Mesenteric fat pad (tissue), 1 donor: ENCODE results near the gene RHBDF2. TPM values are rescaled to one million over a fixed set of nuclear protein-coding genes. Genes with fewer than 3 reads are reported as not detected.

ENCODE experiments used
- DNase-seq: peaks from one replicate; pipeline ENCODE4 v3.0.0-alpha.2; 2020; ENCODE audit warnings: low spot score
- total RNA-seq: library from RNA; stranded (reverse); fragmentation: NEBNext Ultra II Directional; extraction: Animal tissue kit (Norgen Biotek cat#: 25700); gene quantifications from one replicate; pipeline ENCODE4 v1.2.1, GENCODE V29; 2021
- donor health status: DM: yes; HTN: yes; CAD: no.

RHBDF2 gene
- total RNA-seq, 1 donor from 2014 or later, result 52.7 TPM

DNA sequence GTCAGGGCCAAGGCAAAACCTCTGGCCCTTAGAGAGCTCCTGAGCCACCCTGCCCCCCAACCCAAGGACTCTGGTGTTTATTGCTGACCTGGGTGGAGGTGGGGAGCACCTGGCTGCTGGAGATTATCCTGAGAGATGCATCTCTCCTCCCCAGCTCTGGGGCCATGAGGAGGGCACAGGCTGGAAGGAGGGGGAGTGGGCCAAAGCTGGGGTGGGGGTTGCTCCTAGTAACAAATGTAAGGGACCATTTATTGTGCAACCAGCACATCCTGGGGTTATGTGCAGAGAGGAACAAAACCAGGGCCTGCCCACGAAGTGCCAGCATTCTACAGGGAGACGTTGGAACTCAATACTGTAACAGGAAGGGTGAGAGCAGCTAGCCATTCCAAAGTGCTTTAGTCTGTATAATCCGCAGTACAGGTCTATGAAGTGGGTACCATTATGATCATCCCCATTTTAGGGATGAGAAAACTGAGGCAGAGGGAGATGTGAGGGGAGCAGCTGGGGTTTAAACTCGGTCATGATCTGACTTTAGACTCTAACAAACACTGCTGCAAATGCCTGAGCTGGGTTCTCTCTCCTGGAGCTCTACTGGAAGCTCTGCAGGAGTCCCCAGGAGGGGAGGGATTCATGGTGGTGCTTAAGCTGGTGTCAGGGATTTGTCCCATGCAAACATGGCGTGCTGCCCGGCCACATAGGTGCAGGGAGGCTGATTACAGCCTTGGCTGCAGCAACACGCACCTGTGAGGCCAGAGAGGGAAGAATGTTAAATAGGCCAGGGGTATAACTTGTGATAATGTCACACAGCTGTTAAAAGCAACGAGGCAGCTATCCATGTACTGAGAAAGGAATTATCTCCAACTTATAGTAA, 1.4 kb upstream of the RHBDF2 start:
- DNase-seq, result no peak

DNA sequence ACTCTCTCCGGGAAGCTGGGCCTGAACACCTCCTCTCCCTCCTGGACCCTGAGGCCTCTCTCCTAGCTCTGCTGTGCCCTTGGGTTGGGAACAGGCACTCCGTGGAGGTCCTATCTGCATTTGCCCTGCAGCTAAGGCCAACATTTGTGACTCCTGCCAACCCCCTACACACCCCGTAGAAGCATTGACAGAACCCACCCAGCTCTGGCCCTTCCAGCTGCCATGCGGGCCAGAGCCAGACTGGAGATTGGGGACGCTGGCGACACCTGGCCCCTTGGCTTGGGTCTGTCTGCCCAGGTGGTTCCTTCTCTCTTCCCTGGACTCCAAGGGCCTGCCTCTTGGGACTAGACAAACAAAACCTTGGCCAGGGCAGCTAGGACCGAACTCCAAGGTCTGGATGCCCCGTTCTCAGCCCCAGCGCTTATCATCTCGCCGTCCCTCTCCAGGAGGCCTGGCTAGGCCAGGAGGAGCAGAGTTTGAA, 644 bp upstream of the RHBDF2 start:
- DNase-seq, result no peak

DNA sequence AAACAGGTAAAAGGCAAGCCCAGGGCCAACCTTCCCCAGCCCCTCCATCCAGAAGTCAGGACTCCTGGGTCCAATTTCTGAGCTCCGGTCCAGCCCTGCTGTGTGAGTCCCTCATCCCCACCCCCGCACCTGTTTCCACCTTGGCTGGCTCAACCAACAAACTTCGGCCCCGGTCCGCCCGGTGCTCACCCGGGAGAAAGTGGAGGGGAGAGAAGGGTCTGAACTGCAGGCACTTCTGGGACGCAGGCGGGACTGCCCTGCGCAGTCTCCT, 541 bp downstream of the RHBDF2 start:
- no peak for DNase-seq

DNA sequence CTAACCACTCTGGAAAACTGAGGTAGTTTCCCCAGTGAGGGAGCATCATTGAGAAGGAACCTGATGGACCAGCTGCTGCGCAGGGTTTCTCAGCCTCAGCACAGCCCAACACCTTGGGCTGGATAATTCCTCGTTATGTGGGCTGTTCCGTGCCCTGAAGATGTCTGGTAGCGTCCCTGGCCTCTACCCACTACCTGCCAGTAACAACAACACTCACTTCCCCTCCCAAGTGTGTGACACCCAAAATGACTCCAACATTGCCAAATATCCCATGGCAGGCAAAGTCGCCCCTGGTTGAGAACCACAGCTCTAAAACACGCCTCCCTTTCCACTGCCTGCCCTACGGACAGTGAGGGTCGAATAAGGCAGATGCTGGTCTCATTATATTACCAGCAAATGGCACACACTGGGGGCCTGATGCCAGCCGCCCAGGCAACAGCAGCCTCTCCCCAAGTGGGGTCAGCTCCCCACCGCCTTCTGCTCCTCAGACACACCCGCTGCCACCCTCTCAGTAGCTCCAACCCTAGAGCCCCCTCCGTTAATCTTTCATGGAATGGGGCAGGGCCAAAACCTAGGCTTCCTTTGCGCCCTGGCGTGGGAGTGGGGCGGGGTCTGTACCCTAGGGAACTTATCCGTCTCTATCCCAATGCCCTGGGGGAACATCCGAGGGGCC, 1.0 kb downstream of the RHBDF2 start:
- no peak for DNase-seq

DNA sequence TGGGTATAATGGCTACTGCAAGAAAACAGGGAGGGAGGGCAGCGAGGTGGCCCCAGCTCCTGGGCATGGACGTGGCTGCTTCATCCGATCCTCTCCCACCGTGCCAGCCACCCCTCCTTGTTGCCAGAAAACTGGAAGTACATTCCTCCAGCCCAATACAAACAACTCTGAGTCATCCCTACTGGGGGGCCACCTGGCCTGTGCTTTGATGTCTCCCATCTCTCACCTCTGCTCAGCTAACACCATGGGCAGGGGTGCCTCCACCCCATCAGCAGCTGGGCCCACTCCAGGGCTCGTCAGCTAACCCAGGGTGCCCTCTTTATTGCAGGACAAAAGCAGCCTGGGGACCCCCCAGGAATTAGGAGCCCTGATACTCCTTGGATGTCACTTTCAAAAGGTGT, 2.0 kb downstream of the RHBDF2 start:
- no peak for DNase-seq

DNA sequence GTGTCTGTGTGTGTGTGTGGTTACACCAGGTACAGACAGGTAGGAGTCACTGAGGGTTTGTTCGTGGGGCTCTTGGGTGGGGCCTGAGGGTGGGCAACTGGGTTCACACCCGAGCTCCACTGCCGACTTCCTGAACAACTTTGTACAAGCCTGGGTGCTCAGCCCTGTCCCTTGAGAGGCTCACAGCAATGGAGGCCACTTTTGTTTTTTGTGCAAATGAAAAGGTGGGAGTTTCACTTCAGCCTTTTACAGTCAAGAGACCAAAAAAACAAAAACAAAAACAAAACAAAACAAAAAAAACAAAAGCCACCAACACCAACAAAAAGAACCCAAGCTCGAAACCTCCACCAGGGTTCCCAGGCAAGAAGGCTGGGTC, 2.4 kb downstream of the RHBDF2 start:
- no peak for DNase-seq

DNA sequence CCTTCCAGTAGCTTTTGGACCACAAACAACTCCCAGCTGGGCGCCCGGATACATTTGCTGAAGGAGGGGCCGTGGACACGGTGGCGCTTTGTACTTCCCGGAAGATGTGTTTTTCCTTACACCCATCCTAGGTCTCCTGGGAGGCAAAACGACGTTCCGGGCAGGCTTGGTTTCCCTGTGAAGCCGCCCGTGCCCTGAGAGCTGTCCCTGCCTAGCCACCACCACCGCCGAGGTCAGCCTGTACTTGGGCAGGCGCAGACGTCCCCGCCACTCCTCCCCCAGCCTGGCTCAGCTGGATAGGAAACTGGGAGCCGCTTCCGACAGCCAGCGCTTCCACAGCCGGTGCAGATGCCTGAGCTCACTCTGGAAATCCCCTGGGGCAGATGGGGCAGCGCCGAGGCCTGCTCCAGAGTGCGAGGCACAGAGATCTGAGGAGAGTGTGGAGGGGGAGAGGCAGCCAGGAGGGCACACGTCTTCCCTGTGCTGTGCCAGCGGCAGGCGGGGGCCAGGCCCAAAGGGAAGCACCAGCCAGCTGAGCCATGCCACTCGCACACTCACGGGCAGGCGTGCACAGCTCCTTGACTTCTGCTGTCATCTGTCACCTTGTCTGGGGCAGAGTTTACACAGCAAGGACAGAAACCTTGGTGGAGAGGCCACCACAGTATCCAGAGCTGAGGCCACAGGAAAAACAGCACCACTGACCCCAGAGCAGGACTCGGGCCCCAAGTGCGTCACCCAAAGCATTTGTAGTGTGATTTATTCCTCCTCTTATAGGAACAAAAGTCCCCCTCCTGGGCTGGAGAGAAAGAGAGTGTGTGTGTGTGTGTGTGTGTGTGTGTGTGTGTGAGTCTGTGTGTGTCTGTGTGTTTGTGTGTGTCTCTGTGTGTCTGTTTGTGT, 3.0 kb downstream of the RHBDF2 start:
- no peak for DNase-seq

DNA sequence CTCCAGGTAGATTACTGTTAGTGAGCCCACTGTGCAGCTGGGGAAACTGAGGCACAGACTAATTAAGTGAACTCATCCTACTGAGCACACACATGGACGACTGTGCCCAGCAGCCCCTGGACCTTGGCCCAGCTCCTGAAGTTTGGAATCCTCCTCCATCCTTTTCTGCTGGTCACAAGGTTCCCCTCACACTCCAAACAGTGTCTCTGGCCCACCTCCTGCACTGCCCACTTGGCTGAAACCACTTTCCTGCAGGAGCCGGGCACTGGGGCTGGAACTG, 3.6 kb downstream of the RHBDF2 start:
- DNase-seq, result no peak

DNA sequence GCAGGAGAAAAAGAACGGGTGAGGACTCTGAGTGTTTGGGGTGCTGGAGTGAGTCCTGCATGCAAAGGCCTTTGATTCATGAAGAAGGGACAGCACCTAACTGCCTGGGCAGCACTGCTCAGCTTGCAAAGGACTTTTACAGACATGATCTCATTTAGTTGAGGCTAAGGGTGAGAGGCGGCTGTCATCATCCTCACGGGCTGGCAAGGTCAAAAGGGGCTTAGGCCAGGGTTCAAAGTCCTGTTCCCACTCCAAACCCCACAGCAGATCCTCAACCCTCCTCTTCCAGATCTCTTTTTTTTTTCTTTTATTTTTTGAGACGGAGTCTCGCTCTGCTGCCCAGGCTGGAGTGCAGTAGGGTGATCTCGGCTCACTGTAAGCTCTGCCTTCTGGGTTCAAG, 4.8 kb downstream of the RHBDF2 start:
- DNase-seq, result no peak

DNA sequence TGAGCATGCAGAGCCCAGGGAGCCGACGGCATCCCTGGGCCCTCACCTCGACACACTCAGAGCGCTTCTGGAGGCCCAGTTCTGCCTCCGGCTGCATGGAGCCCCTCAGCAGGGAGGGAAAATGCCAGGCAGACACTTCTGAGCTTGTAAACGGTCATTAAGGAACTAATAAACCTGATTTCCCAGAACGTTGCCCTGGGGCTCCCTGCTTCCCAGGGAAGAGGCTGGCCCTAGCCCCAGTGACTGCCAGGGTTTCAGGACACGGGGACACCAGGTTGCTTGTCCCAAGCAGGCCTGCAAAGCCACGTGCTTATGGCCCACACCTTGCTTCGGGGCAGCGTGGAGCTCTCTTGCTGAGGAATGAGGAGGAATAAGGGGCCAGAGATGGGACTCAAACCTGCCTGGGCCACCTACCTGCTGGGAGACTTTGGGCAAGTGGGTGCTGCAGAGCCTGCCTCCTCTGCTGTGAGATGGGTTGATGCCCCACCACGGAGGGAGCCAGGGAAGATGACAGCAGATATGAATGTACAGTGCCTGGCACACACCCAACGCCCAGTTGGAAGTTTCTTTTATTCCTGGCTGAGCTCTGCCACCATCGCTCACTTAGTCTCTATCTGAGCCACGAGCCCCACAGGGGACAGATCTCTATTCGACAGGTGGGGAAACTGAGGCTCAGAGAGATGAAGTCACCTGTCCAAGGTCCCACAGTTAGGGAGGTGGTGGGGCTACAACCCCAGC, 5.4 kb downstream of the RHBDF2 start:
- DNase-seq, result no peak

DNA sequence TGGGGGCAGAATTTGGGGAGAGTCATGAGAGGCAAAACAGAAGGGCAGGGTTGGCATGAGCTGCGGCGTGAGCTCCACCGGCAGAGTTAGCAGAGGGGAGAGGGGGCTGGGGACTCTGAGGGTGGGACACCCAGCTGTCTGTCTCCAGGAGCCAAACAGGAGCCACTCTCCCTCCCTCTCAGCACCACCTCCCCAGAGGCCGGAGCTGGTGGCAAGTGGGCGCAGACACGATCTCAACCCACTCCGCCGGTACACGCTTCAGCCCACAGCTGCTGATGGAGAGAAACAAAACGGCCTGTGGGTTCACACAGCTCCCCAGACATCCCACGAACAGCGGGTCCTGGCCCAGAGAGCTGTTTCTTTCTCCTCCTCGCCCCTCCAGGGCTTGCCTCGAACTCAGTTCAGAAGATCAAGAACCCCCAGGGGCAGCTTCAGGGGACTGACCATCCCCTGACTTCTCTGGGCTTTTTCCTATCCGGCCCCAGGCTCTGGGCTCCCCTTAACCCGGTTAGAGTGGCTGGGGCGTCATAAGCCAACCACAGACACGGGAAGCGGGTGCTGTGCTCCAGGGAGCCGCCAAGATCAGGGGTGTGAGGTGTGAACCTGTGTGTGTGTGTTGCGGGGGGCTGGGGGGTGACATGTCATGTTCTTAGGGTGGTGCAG, 7.6 kb downstream of the RHBDF2 start:
- DNase-seq, result no peak

DNA sequence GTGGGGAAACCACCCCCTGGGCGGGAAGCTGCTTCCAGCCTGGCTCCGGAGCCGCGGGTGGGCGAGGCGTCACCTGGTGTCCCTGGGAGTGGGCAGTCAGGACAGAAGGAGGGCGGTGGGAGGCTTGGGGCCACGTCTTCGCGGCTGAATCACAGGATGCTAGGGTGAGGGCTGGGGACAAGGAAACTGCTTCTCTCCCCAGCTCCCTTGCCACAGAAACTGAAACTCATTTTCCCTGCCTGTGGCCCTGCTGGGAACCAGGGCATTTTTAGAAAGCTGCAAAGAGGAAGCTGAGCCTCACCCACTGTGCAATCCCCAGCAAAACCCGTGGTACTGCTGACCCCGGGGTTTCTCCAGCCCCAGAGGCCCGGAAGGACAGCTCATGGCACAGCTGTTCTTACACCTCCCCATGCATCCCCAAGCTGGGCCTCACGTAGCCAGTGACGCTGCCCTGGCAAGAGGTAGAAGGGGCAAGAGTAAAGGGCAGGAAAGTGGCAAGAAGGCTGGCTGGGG, 8.2 kb downstream of the RHBDF2 start:
- DNase-seq, result no peak

DNA sequence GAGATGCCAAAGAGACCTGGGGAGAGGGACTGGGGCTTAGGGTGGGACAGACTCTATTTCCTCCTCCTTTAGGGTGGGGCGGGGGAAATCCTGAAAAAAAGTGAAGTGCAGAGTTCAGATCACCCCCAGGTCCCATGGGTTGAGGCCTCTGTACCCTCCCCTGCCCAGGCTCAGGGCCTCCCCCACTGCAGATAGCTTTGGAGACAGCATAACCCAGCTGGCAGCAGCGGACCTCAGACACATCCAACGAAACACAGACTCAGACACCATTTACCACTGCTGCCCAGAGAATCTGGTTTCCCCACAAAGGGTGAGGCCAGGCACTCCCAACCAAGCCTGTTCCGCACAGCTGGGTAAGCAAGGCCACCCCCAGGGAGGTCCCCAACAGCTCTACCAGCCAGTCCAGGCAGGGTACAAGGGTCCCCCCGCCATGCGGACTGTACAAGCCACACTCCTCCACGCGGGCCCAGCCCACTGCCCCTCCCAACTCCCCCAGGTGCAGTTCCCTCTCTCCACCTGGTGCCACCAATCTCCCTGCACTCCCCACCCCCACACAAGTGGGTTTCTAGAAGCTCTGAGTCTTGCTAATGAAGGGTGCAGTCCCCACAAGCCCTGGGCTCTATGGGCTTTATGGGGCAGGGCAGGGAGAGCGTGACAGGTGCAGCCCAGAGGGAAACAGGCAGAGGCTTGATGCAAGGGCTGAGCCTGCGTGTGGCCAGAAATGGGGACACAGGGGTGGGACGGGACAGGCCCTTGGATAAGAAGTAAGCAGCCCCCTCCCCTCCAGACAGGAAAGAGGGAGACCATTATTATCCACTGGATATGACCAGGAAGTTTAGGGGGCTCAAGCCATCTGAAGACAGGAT, 8.9 kb downstream of the RHBDF2 start:
- no peak for DNase-seq

DNA sequence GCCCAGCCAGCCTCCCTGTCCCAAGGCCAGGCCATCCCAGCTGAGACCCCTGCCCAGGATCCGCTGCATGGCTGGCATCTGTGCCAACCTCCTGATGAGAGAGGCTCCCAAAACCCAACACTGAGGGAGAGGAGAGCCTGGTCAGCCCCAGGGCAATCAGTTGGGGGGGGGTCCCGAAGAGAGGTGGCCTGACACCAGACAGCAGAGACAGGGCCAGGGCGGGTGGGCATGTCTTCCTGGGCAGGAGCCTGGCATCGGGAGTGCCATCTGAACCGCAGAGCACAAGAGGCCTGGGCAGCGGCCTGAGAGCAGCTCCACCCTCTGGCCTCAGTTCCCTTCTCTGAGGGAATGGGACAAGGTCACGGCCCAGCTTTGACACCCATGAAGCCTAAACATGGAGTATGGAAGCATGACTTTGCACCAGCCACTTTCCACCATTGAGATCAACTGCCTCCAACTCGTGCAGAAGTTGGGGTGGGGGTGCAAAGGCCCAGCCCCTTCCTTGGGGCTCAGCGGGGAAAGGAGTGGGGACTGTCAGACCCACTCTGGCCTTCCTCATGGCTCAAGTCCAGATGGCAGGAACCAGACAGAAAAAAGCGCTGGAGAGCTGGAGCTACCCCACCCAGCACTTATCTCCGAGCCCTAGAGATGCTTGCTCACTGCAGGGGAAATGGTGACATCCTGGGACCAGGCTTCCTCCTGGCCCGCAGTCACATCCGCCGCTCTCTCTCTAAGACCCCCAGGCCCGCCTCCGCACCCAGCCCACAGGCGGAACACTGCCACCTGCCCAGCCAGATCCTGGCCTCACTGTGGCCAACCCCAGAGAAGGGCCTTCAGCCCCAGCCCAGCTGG, 9.7 kb downstream of the RHBDF2 start:
- DNase-seq, result no peak

DNA sequence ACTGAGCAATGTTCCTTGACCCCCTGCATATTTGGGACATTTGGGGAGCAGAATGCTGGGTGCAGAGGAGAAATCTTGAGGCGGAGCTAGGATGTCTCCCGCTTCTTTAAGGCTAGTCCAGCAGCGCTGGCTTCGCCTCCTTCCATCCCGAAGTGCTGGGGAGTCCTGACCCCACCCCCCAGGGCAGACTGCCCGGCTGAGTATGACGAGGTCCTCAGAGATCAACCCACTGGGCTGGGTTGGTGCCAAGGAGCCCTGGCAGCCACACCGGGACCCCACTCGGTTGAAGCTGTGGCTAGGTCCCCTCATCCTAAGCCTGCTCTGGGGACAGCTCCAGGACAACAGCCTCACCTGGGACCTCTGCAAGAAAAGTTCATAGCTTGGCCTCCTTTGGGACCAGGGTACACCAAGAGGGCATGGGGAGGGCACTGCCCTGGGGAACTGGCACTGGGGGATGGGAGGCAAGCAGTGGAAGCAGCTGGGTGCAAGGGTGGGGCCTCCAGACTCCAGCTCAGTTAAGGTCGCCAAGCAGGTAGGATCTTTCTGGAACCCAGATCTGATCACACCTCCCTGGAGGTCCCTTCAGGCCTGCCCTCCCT, 11.0 kb downstream of the RHBDF2 start:
- no peak for DNase-seq

DNA sequence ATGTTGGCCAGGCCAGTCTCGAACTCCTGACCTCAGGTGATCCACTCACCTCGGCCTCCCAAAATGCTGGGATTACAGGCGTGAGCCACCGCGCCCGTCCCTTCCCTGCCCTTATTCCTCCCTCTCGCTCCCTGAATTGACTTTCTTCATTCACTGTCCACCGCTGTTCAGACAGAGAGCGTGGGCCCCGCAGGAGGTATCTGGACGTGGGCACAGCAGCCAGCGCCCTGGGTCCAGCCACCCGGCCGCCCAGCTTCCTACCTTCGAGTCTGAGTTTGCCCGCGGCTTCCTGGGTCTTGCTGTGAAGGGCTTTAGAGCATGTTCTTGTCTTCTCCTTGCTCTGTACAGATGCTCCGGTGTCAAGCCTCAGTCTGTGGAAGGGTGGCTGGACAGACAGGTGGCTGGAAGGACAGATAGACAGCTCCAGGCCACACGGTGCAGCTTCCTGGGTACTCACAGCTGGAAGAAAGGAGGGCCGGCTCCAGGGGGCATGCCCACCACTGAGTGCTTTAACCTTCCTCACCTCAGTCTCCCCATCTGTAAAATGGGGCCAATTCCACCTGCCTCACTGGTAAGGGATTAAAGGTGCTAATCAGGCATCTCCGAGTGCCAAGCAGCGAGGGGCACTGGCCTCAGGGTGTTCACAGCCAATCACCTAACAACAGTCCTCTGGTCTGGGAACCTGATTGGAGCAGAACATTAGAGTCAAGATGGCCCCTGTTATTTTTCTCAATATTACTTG, 13.6 kb downstream of the RHBDF2 start:
- DNase-seq, result no peak

DNA sequence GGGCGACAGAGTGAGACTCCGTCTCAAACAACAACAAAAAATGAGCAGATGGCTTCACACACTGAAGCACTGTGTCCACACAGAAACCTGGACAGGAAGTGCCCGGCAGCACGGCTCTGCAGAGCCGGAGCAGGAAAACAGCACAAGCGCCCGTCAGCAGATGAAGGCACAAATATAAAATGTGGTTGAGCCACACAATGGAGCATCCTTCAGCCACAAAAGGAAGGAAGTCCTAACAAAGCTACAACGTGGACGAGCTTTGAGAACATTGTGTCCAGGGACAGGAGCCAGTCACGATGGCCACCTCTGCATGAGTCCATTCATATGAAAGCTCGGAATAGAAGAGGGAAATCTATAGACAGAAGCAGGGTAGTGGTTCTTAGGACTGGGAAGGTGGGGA, 15.7 kb downstream of the RHBDF2 start:
- no peak for DNase-seq
